ENCODE results near the gene TLR6.
"Not testable (repeated sequence)": the region's sequence is repeated elsewhere in the genome, so short reads cannot be mapped to it uniquely, and the experiment has no call there.

TLR6 gene

DNA sequence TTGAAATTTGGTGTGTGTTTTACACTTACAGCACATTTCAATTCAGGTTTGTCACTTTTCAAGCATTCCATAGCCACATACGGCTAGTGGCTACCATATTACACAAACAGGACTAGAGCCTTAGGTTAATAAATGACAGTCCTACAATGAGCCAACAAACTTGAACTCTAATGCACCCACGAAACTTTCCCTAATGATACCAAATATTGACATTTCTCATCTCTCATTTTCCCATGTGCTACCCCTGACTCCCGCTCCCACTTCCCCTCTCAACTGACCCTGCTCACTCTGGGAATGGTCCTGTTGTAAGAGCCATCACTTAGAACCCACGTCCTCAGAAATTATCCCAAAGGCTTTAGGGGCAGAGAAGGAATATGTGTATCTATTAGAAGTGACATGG, 68.9 kb downstream of the TLR6 start:
- no peak for DNase-seq (ENCODE audit: low spot score)

- no peak for DNase-seq (ENCODE audit: low spot score)
These were observed 70.7 kb downstream of the TLR6 start for GRCh38 chr4:38785901-38786402.

- DNase-seq (ENCODE audit: low spot score): no peak
These were observed 71.4 kb downstream of the TLR6 start for GRCh38 chr4:38785041-38785790.

DNA sequence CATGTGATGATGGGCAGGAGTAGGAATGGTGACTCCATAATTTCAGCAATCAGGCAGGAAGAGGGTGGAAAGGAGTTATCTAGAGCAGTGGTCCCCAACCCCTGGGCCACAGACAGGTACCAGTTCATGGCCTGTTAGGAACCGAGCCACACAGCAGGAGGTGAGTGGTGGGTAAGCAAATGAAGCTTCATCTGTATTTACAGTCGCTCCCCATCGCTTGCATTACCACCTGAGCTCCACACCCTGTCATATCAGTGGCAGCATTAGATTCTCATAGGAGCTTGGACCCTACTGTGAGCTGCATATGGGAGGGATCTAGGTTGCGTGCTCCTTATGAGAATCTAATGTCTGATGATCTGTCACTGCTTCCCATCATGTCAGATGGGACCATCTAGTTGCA, 72.5 kb downstream of the TLR6 start:
- no peak for DNase-seq (ENCODE audit: low spot score)

DNA sequence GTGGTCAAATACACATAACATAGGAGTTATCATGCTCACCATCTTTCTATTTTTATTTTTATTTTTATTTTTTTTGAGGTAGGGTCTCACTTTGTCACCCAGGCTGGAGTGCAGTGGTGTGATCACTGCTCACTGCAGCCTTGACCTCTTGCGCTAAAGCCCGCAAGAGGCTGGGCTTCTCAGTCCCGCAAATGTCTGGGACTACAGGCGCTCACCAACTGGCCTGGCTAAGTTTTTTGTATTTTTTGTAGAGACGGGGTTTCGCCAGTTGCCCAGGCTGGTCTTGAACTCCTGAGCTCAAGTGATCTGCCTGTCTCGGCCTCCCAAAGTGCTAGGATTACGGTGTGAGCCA, 73.5 kb downstream of the TLR6 start:
- DNase-seq (ENCODE audit: low spot score): no peak

- DNase-seq (ENCODE audit: low spot score): peak; percentile 51
These were observed 74.0 kb downstream of the TLR6 start, which contains the start of gene TLR10 for GRCh38 chr4:38782452-38783108. Gene TLR10, minus strand, starts transcription at chr4:38782990. Its CDS starts 7,400 bp downstream, at chr4:38775590.

DNA sequence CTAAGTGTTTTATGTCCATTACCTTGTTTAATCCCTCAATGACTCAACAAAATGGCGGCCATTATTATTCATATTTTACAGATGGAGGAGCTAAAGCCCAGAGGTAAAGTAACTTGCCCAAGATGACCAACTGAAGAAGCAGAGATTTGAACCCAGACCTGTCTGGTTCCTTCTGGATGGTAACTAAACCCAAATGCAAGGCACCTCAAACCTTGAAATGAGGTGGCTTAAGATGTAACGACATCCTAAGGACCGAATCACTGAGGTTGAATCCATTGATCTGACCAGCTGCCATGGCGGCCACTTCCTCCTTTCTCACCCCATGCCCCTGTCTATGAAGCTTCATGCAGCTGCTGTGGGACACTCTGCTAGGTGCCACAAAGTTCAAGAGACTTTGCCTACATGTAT, 74.8 kb downstream of the TLR6 start:
- DNase-seq (ENCODE audit: low spot score): no peak

GRCh38 chr4:38780833-38781484, 75.7 kb downstream of the TLR6 start:
- no peak for DNase-seq (ENCODE audit: low spot score)

DNA sequence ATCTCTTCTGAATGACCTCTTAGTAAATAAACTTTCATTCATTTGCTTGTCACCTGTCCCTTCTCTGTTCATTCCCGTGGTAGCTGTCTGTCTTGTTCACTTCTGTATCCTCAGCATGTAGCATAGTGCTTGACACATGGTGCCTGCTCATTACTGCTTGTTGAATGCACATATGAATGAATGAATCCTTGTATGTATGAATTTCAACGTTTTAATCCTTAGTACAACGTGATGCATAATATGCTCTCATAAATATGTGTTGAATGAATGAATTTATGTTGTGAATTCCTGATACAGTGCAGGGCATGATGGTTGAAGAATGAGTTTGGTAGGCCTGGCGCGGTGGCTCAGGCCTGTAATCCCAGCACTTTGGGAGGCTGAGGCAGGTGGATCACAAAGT, 76.8 kb downstream of the TLR6 start:
- no peak for DNase-seq (ENCODE audit: low spot score)

DNA sequence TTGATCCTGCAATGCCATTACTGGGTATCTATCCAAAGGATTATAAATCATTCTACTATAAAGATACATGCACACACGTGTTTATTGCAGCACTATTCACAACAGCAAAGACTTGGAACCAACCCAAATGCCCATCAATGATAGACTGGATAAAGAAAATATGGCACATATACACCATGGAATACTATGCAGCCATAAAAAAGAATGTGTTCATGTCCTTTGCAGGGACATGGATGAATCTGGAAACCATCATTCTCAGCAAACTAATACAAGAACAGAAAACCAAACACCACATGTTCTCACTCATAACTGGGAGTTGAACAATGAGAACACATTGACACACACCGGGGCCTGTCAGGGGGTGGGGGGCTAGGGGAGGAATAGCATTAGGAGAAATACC, 78.7 kb downstream of the TLR6 start:
- not testable (repeated sequence) for DNase-seq (ENCODE audit: low spot score)

- DNase-seq (ENCODE audit: low spot score): no peak
These were observed 81.3 kb downstream of the TLR6 start for GRCh38 chr4:38775326-38775725.

DNA sequence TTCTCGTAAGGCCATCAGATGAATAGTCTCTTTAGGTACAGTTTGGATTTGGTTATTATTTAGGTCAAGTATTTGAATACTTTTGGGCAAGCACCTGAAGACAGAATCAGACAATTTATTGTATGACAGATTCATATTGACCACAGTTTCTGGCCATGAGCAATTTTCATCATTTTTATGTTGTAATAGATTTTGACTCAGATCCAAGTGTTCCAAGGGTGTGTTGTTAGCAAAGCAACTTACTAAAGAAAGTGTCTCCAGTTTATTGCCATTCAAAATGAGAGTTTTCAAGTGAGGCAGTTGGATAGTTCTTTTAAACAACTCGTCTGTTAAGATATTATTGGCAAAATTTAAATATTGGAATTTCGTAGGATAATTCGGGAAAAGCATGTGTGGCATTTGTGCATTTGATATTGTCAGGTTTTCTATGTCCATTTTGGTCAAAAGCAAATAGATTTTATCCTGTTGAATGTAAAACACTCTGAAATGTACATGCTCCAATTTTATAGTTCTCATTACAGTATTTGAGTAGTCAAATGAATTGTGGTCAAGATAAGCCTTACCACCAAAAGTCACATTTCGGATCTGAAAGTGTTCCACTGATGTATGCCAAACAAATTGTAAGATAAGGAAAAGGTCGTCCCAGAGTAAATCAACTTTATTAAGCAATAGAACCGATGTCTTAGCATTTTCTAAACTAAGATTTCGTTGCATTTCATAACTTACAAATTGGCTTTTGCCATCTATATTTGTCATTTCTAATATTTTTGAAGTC, 82.2 kb downstream of the TLR6 start:
- DNase-seq (ENCODE audit: low spot score): no peak

Measured in CD4-positive, alpha-beta T cell treated with Interleukin-6 at 100 ng/mL for 8 hours (primary cell).